GM21360 (cell line): ENCODE results near the gene ERC2.

Experiments used
- ATAC-seq: cut with Tn5 transposase; IDR thresholded peaks from one replicate; pipeline ENCODE4 v1.9.1; 2021; ENCODE audit warnings: mild to moderate bottlenecking, moderate library complexity; ENCODE audit not compliant: unreplicated experiment

The ERC2 gene

DNA sequence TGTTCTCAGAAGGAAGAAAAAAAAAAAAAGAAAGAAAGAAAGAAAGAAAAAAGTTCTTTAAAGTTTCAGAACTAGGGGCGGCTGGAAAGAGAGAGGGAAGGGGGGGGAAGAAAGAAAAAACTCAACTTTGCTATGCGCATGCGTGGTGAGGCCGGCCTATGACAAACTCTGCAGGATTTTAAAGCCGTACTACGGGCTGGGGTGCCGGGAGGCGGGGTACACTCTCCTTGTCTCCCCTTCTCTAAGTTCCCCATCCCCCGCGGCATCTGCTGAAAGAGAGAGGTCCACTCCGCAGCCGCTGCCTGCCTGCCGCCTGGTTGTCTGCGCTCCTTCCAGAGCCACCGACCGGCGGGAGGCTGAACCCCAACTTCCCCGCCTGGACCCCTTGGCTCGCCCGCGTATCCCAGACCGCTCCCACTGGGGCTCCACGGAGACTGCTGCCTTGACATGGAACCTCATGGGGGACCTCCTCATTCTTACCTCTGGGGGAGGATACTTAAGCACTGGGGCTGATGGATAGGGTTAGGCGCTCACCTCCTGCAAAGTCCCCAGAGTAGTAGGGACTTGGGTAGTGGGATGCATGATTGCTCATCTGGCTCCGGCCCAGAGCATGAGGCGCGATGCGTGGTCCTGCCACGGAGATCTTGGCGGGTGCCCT lies 979.7 kb downstream of the ERC2 start:
- ATAC-seq, result peak; percentile 31

- no peak for ATAC-seq
These were observed 980.7 kb downstream of the ERC2 start for GRCh38 chr3:55487381-55488241.

- no peak for ATAC-seq
These were observed 981.3 kb downstream of the ERC2 start, which contains the start of gene WNT5A for GRCh38 chr3:55486857-55487380. TSS of gene WNT5A (minus strand) at chr3:55487306. CDS start at chr3:55486985, 321 bp downstream.

DNA sequence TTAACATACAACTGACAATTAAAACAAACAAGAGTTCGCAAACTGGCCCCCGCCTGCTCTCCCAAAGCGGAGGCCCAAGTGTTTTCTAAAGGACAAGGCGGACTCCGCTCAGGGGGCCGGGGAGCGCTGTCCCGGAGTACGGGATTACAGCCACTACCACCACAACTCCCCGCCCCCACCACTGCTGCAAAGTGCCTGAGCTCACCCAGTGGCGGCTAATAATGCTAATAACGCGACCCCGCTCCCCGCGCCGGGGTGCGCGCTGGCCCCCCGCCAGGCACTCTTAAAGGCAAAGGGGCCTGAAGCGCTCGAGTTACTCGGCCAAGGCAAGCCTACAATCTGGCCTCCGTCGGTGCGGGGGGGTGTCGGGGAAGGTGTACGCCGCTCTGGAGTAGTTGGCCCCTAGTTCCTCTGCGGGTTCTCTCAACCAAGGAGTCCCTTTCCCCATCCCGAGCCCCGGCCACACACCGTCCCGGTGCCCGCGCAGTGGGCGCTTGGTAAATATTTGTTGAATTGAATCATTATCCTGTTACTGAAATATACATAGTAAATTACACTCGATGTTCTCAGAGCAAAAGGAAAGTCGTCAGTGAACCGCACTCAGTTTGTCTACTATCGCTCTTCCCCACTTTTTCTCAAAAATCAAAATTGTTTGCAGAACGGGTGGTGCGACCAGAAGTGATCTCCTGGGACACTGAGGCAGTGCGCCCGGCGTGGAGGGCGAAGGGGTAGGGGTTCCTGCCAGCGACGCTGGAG lies 982.0 kb downstream of the ERC2 start:
- no peak for ATAC-seq

DNA sequence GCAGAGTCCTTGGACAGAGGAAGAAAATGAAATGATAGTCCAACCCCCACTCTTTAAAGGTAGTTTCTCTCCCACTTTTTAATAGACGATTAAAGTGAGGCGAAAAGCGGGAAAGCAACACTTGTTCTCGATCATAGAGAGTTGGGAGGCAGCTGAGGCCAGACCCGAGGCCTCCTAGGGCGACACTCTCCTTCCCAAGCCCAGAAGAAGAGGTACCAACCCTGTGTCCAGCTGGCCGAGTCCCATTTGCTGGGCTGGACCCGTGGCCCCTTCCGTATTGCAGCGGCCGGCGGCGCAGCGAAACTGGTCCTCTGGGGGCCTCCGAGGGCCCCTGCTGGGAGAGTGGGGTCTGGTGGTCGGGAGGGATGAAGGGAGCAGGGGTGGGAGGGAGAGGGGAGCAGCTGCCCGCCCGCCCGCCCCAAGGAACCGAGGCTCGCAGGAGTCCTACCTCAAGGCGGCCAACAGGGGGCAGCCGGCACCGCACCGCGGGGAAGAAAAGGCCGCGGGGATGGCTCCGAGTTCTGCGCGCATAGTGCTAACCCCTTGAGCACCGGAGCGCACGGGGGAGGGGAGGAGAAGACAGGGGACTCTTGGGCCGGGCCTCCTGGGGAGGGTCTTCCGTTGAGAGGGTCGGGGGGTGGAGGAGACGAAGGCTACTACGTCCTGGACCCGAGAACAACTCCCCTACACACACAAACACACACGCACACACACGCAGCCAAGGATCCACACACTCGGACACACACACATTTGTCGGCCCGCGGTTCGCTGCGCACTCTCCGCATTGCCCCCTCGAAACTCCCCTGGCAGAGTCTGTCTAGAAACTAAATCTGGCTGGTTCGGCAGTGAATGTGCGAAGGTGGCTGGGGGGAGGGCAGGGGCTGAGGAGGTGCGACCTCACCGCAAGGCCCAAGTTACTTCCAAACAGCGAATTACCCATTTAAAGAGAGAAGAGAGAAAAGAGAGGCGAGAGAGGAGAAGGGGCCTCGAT lies 983.2 kb downstream of the ERC2 start:
- peak; percentile 53 for ATAC-seq

DNA sequence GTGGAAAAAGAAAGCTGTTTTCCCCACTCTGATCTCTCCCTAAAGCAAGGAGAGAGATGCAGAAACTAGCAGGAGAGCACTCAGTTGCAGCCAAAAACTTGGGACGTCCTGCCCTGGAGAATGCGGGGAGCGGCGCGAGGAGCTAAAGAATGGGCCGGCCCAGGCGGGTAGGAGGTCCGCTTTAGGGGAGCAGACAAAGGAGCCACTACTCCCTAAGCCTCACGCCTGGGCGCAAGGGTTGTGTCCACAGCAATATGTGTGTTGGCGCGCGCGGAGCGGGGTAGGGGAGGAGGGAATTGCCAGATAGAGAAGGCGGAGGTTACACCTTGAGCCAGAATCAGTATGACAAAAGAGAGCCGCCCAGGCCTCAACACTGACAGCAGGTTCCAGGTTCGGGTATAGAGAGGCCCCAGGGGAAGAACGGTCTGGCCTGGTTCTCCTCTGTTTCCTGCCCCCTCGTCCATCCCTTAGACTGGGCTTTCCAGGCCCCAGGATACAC lies 984.0 kb downstream of the ERC2 start:
- ATAC-seq, result no peak

GRCh38 chr3:55483196-55484095 lies 984.8 kb downstream of the ERC2 start:
- no peak for ATAC-seq

DNA sequence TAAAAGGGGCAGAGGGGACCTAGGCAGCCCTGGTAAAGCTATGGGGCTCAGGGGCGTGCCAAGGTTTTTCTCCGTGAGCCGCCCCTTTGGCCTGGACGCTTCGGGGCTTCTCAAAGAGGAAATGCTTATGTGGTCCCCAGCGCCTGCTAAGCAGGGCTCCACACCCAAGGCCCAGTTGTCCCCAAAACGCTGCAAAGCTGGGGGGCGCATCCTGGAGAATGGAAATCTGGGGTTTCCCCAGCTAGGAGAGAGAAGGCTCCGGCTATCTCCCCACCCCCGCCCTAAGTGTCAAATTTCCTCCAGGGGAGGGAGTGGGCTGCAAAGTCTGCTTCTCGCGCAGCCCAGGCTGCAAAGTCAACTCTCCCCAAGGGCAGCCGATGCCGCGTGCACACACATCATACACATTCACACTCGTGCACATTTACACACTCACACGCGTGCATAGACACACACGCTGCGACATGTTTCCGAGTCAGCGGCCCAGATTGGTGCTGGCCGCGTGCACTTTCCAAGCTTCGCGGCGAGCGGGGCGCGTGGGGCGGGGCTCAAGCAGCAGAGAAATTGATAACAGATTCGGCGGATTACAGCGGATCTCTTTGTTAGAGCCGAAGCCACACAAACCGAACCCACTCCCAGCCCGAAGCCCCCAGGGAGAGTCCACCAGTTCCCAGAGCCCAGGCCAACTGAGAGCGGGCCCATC lies 985.6 kb downstream of the ERC2 start:
- ATAC-seq, result no peak

DNA sequence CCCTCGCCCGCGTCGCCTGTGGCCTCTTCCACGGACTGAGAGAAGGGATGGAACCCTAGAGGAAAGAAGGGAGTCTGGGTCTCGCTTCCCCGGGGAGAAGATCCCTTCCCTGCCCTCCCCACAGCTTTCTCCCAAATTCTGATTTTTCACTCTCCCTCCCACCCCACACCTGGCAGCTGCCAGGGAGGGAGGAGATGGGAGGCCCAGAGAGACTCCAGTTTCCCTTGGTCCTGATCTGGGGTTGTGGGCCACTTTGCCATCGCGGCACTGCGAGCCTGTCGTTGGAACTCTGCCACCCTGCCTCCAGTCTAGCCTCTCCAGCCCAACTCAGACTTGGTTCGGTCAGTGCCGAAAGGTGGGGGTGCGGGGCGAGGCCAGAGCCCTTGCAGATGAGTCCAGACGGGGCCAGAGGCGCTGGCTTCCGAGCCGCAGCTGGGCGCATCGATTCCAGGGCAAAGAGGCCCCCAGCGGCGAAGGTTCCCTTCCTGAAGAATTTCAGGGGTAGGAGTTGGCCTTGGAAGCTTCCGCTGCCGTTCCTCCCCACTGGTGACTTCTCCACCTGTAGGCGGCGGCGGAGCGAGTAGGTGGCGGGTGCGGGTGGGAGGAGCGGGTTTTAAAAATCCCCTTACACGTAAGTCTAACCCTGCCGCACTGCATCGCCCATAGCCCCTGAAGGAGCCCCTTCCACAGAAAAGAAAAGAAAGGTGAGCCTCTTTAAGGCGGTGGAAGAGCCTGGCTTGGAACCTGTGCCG lies 986.3 kb downstream of the ERC2 start:
- no peak for ATAC-seq

DNA sequence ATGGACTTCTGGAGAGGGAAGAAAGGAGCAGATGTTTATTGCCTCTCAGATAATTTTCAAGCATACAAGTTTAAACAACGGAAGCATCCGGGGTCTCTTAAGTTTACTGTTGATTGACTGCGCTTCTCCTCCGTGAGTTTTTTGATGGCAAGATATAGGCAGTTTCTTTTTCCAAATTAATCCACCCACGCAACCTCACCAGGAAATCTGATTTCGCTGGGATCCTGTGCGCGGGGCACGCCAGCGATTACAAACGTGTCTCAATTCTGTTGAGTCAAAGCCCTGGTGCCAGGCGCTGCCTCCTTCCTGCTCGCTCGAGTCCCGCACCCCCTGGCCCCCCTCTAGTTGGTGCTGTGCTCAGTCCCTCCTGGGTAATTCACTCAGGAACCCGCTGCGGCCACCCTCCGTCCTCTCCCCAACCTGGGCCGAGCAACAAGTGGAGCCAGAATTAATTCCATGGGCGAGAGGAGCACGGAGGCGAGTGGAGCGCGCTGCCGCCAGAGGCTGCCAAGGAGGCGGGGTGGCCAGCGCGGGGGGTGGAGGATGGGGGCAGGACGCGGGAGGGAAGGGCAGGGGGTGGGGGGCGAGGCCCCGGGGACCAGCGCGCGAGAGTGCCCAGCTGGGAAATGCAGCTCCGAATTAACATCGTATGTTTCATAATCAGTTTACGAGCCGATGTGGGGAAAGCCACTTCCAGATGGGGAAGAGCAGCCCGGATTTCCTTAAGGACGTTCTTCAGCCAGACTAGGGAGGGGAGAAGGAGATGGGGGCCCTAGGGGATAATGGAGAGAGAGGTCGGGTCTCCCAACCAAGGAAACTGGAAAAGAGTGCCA lies 987.1 kb downstream of the ERC2 start:
- ATAC-seq, result no peak

DNA sequence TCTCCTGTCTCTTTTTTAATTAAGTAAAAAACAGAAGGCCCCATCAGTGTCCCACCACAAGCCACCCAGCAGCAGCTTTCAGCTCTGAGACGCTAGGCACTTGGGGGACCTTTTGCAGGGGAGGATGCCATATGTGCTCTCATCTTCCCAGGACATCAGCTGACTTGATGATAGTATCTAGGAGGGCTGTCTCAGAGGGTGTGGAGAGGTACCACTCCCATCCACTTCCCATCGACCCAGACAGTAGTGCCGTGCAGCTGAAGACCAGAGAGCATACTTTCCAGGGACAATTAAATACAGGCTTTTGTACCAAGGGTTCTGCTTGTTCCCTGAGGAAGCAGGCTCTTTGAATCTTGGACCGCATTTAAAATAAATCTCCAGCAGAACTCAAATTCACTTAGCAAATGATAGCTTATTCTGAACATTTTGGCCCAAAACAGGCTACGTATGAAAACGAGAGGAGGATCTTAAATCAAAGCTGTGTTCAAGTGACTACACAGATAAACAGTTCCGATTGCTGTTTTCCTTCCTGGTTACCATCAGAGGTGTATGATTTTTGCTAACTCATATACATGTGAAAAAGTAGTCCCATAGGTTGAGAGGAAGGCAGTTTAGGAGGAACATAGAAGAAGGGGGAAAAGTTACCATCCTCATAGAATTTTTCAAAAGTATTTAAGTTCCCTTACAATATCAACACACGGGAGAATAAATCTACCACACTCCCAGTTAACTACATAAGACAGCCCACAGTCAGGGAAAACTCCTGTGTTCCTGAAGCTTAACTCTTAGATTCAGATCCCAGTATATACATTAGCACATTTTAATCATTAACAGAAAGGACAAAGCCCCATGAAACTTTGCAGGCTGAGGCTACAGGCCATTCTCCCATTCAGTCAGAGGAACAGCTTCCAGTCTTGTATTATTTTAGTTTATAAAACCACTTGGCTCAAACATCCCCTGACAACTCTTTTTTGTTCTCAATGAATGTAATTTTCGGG lies 990.7 kb downstream of the ERC2 start:
- ATAC-seq, result no peak

- no peak for ATAC-seq
These were observed 991.8 kb downstream of the ERC2 start for GRCh38 chr3:55476515-55476914.

GRCh38 chr3:55474213-55474632 lies 994.0 kb downstream of the ERC2 start:
- ATAC-seq, result no peak

- ATAC-seq, result no peak
These were observed 994.5 kb downstream of the ERC2 start for GRCh38 chr3:55473788-55474187.

- no peak for ATAC-seq
These were observed 996.6 kb downstream of the ERC2 start for GRCh38 chr3:55471522-55472280.
